HG03139 (cell line): Measurements from ENCODE around the gene CCDC73.
"Not testable (repeated sequence)": the region's sequence is repeated elsewhere in the genome, so short reads cannot be mapped to it uniquely, and the experiment has no call there.

ENCODE experiments used
- ATAC-seq: cut with Tn5 transposase; IDR thresholded peaks from one replicate; pipeline ENCODE4 v1.9.1; 2021; ENCODE audit not compliant: unreplicated experiment

CCDC73 gene

DNA sequence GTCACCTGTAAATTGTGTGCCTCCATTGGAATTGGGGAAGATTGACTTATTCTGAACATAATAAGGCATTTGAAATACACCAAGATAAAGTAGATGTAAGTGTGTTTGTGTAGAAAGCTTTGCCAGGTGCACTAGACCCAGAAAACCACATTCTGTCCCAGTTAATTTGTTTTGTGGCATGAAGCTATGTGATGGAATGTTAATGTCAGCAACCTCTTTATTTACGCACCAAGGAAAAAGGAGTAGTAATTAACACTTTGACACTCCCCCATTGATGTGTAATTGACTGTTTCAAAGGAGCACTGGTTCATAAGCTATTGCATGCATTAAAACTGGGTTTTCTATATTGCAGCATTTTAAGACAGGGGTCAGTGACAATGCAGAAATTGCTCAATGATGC lies 196.5 kb downstream of the CCDC73 start:
- no peak for ATAC-seq

DNA sequence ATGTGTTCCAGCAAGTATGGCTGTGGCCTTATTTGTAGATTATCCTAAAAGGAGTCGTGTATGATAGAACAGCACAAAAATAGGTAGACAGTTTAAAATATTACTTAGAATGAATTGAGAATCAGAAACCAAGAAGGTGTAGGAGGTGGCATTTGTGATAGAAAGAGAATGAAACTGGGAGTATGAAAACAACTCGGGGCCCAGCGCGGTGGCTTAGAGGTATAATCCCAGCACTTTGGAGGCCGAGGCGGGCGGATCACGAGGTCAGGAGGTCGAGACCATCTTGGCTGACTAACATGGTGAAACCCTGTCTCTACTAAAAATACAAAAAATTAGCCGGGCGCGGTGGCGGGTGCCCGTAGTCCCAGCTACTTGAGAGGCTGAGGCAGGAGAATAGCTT lies 198.3 kb downstream of the CCDC73 start:
- not testable (repeated sequence) for ATAC-seq

DNA sequence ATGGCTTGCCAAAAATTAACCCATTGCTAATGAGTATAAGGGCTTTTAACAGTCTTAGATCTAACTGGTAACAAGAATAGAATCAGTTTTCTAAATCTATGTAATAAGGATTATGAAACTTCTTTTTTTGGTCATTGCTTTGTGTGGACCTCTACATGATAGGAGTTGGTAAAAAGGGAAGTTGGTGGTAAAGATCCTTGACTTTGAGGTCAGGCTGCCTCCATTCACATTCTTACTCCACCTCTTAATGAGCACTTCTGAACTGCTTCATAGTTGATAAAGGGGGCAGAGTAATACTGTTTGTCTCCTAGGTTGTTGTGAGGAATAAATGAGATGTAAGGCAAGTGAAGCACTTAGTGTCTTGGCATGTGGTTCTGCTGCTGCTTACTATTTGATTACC lies 200.2 kb downstream of the CCDC73 start:
- ATAC-seq: no peak

DNA sequence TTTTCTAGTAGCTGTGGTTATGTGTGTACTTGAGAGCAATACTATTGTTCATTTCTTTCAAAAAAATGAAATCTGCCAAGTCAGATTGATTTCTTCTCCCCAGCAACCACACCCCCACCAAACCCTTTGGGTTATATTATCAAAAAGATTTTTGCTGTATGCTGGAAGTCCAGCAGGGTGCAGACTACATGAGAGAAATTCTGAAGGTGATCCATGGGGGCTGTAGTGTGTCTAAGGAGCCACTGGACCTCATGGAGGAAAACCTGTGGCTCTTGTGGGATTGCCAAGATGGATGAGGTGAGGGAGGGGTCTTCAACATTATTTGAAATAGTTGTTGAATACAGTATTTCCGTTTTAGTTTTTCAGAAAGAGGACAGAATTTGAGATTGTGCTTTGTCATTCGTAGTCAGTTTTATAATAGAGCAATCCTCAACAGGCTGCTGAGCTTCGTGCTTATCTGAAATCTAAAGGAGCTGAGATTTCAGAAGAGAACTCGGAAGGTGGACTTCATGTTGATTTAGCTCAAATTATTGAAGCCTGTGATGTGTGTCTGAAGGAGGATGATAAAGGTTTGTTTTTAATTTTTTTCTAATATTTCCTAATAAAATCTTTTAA lies 207.8 kb downstream of the CCDC73 start:
- no peak for ATAC-seq

DNA sequence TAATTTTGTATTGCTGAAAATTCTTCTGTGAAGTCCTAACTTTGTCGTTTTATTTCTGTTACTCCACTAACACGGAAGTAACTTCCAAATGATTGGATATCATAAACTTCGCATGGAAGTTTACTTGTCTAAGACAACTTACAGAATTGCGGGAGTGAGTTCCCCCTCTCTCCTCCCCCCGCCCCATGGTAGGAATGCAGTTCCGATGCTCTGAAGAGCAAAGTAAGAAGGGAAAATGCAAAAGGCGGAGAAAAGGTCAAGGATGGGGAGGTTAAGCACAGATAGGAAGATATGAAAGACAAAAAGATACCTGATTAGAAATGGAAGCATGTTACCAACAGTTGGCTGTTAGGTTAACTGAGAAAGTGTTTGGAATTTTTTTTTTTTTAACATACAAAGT lies 209.5 kb downstream of the CCDC73 start:
- no peak for ATAC-seq

DNA sequence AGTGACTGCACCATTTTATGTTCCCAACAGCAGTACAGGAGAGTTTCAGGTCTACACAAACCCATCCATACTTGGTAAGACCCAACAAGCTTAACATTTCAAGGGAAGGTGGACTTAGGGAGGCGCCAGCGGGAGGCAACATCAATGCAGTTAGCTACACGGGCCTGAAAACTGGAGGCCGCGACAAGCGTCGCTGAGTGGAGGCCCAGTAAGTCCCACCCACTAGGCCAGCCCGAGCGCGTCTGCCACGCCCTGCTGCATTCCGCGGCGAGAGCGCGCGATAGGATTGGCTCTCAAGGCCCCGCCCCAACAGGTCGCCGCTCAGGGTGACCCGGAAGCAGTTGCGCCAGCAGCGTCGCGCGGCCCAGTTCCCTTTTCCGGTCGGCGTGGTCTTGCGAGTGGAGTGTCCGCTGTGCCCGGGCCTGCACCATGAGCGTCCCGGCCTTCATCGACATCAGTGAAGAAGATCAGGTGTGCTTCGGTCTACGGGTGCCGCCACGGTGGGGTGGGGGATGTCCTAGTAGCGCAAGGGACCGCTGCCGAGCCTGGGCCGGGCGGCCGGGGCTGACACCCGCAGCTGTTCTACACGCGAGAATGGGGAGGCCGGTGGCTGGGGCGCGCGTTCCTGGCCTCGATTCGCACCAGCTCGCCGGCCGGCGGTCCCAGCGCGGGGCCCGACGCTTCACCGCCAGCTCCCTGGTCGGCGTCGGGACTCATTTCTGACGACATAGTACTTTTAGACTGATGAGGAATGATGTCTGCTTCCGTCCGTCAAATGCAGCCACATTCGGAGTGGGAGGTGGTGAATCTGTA lies 210.8 kb downstream of the CCDC73 start, which contains the start of gene EIF3M:
Gene EIF3M (plus strand): TSS at position 373 of the 813 bp plus-strand sequence. CDS start 57 bp downstream, at position 430.
- peak; percentile 98 for ATAC-seq

DNA sequence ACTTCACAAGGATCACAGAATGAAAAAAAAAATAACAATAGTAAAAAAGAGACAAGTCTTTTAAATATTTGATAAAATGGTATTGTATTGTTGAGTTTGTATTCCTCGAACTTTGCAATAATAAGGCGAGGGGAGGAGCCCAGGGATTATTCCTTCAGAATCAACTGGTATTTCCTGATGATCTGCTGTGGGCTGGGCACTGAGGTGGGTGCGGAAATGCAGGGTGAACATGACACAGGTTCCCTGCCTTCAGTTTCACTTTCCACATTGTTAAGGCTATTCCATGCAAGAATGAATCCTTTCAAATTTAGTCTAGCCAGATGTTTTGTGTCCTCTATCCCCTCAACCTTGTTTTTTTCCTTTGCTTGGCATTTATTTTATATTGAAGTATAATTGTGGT lies 212.9 kb downstream of the CCDC73 start:
- no peak for ATAC-seq

DNA sequence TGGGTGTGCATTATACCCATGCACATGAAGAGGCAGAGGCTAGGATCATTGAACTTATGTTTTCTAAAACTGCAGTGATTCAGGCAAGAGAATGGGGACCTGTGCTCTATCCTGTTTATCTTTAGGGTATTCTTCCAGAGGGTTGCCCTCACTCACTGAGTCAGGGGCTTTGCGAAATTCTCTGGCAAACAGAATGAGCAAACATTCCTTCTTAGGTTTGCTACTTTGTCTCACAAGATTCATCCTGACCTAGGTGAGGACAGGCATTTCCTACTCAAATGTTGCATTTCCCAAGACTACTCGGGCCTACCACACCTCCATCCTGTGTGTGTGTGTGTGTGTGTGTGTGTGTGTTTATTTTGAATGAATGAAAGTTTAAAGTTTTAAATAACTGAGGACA lies 213.5 kb downstream of the CCDC73 start:
- no peak for ATAC-seq

DNA sequence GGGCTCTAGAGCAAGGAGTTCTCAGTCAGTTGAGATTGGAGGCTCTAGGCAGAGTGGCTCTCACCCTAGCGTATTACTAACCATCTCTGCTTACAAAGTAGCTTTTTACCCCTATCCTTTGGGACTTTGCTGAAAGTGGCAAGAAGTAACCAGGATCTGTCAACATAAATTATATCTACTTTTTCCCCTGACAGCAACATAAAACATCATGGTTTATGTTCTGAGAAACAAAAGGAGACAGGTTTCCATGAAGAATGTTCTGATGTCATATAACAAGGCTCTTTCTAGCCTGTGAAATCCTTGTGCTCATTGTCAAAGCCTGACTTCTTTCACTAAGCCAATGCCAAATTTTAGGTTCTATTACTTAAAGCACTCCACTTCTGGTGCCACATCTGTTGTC lies 218.0 kb downstream of the CCDC73 start:
- no peak for ATAC-seq

DNA sequence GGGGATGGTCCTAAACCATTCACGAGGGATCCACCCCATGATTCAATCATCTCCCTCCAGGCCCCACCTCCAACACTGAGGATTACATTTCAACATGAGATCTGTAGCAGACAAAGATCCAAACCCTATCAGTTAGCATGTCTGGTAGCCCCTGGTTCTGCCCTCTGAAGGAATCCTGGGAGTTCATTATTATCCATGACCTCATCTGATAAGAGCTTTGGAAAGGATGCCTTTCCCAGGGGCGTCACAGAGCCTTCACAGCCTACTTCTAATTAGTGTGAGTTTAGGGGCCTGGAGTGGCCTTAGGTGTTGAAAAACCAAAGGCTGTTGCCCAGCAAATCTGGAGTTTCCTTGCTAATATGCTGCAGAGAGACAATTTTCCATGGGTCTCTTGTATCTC lies 219.4 kb downstream of the CCDC73 start:
- no peak for ATAC-seq

DNA sequence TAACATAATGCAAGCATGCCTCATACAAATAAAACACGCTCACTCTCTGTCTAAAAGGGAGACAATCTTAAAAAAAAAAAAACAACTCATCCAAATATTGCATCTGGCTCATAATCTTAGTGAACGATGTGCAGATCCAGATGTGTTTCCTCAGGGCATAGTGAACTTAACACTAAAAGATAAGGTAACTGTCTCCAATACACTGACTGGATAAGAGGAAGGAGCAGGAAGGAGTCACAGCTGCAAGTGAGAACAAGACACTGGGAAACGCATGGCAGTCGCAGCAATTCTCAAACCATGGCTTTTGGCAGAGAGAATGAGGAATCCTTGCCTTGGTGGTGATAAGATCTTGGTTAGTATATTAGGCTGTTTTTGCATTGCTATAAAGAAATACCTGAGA lies 220.0 kb downstream of the CCDC73 start:
- ATAC-seq: no peak

DNA sequence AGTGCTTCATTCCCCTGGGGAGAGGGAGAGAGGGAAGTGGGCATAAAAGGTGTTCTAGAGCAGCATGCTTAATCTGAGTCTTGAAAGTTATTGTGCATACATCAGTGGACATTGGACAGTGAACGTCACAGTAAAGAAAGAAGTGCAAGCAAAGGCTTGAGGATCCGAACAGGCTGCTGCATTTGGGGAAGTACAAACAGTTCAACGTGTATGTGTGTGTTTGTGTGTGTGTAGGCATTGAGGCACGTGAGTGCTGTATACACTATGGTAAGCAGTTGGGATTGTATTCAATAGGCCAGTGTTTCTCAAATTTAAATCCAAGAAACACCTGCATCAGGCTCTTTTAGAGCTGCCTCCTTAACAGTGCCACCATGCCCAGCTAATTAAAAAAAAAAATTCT lies 221.2 kb downstream of the CCDC73 start:
- ATAC-seq: no peak

DNA sequence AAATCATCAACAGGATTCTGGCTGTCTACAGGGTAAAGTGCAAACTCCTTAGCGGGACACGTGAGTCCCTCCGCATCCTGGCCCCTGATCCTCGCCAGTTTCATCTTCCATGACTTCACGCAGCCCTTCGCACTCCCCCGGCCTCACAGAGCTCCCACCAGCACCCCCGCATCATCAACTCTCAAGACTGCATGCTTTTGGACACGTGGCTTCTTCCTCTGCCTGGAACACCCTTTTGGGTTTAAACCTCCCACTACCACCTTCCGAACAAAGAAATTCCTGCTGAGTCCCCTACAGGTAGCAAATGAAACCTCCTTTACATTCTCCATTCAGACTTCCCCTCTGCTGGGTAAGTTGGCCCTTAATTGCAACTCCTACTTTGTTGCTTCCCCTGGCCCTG lies 223.4 kb downstream of the CCDC73 start:
- ATAC-seq: no peak

DNA sequence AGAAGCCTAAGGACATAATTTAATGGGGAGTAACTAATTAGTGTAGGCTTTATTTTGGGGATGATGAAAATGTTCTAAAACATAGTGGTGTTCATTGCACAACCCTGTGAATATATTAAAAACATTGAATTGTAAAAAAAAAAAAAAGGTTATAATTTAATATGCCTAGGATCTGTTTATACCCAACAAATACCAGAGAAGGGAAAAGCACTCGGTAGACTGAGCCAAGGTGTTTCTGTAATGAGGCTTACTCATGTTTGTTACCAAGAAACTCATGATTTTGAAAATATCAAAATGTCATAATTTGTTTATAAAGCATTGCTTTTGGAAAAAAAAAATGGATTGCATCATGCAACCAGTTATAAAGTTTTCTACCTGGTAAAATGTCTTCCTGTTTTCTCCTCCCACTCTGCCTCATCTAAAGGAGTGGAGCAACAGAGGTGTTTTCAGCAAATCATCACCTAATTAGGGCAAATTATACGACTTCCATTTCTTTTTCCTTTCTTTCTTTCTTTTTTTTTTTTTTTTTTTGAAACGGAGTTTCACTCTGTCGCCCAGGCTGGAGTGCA lies 225.1 kb downstream of the CCDC73 start:
- no peak for ATAC-seq

DNA sequence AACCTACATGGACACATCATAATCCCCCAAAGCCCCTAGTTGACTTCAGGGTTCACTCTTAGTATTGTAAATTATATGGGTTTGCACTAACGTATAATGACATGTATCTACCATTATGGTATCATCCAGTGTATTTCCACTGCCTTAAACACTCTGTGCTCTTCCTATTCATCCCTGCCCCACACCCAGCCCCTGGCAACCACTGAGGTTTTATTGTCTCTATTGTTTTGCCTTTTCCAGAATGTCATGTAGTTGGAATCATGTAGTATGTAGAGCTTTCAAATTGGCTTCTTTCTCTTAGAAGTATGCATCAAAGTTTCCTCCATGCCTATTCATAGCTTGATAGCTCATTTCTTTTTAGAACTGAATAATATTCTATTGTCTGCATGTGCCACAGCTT lies 227.3 kb downstream of the CCDC73 start:
- ATAC-seq: no peak

DNA sequence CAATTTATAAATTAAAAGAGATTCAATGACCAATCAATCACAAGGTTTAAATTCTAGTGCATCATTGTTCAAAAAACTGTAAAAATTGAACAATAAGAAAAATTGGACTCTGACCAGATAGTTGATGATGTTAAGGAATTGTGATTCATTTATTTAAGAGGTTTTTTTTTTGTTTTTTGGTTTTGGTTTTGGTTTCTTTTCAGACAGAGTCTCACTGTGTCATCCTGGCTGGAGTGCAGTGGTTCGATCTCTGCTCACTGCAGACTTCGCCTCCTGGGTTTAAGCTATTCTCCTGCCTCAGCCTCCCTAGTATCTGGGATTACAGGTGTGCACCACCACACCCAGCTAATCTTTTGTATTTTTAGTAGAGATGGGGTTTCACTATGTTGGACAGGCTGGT lies 227.9 kb downstream of the CCDC73 start:
- no peak for ATAC-seq

DNA sequence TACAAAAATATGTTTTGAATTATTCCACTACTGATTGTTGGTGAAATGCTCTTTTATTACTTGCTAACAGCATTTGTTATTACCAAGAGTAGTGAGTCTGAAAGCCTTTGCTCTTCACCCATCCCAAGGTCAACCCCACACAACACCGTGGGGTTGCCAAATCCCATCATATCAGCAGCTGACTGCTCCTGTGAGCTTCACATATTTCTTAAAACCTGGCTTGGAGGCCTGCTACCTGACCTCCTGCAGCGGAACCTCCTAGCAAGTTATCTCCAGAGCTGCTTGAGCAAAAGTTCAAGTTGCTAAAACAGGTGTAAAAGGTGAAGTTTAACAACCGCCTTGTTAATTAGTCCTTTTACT lies 230.9 kb downstream of the CCDC73 start:
- no peak for ATAC-seq

DNA sequence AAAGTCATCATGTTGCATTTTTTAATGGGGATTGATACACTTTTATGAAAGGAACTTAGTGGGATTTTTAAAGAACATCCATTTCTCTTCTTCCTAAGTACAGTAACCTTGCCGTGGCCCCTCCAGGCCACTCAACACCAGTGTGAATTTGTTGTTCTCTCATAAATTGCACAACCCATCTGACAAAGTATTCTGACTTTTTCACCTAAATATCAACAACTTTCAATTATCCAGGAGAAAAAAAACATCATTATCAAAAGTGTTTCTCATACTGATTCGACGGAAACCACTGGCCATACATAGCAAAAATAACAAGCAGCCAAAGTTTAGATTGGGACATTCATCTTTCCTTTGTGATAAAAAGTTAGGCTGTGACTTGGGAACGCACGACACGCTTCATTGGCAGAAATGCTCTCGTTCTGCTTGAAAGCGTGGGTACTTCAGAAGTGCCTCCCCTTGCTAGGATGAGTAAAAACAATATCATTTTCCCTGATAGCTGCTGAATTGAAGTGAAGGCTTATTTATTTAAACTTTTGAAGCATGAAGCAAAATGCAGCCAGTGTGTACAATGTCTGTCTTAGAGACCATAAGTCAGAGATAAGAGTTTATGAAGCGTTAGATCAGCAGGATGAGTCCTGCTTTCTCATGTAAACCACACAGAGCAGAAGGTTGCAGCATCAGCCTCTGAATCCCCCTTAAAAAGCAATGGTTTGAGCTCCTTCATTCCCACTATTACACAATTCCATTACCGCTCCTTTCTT lies 231.4 kb downstream of the CCDC73 start:
- no peak for ATAC-seq

DNA sequence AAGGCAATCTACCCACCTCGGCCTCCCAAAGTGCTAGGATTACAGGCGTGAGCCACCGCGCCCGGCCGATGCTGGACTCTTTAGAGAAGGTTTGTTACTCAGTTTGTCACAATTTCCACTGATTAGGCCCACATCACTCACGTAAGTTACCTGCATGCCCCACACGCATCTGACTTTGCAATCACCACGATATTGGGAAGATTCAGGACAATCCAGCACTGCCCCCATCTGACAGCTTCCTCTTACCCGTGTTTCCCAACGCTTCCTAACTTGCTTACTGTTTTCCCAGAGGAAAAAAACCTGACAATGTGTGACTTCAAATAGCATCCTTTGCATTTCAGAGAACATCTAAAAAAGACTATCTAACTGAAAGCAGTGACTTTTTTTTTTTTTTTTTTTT lies 232.6 kb downstream of the CCDC73 start:
- no peak for ATAC-seq

DNA sequence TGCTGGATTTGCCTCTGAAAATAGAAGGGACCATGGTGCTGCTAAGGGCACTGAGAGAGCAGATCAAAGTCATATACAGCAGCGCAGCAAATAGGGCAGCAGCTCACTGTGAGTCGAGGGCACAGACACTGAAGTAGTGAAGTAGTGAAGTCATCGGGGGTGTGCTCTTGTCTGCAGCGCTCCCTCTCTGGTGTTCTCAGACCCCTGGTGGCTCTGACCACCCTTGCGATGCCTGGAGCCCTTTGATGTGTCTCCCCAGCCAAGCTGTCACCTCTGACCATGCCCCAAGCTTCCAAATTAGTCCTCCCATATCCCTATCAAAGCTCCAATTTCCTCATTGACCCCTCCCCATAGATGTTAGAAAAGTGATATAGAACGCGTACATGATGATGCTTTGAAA lies 238.6 kb downstream of the CCDC73 start:
- ATAC-seq: no peak

DNA sequence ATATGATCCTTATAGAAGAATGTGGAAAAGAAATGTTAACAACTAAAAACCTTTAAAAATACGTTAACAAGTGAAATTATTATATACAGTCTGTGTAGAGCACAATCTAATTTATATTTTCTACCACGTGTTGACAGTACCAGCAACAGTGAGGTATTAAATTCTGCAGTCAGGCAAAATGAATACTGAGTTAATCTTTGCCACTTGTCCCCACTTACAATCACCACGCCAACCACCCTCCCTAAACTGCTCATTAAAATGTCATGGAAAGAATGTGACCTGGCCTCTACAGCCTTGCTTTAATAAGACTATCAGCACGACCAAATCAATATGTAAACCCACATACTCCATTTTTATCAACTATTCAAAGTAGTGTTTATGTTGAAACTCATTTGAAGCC lies 239.4 kb downstream of the CCDC73 start:
- no peak for ATAC-seq
